K562 (cell line): Measurements from ENCODE around the gene ULBP1. TPM values are rescaled to one million over a fixed set of nuclear protein-coding genes. Genes with fewer than 3 reads are reported as not detected.

Source experiments
- ATF3 ChIP-seq, 2 experiments: fragments of 450-650 bp in 1 of 2; sonication (generic) in 1 of 2; formaldehyde crosslinking in 1 of 2; IDR thresholded peaks in 1 of 2; conservative IDR thresholded peaks in 1 of 2; 2 replicates each; pipeline versions ENCODE4 v1.6.1 to v1.8.1; 2016 to 2023; ENCODE audit warnings: mild to moderate bottlenecking in 2 of 2, moderate library complexity in 2 of 2, inconsistent platforms in 1 of 2, missing genetic modification reagents in 1 of 2
- CHD2 ChIP-seq: IDR thresholded peaks from 2 replicates; pipeline ENCODE4 v1.6.1; 2011; ENCODE audit warnings: low read depth, low read length
- CREBBP ChIP-seq: IDR thresholded peaks from one replicate; pipeline ENCODE4 v1.6.1; 2012; ENCODE audit warnings: low read depth, mild to moderate bottlenecking, control low read depth, inconsistent platforms, low read length
- CREM ChIP-seq: IDR thresholded peaks from 2 replicates; pipeline ENCODE4 v1.6.1; 2014; ENCODE audit warnings: antibody characterized with exemption, low read depth
- ETS1 ChIP-seq: conservative IDR thresholded peaks from 2 replicates; pipeline ENCODE4 v1.6.1; 2011; ENCODE audit warnings: low read depth, mild to moderate bottlenecking, low read length; ENCODE audit not compliant: control insufficient read depth
- EZH2 ChIP-seq: IDR thresholded peaks from 2 replicates; pipeline ENCODE4 v1.6.1; 2012; ENCODE audit warnings: low read depth, mild to moderate bottlenecking, inconsistent platforms, low read length, borderline replicate concordance
- NR1H2 ChIP-seq: sonication (generic); formaldehyde crosslinking; IDR thresholded peaks from 2 replicates; pipeline ENCODE4 v1.4.0; 2020; ENCODE audit warnings: mild to moderate bottlenecking, missing genetic modification reagents
- NR2C2 ChIP-seq, 2 experiments: fragments of 200-800 bp in 1 of 2; sonication (Bioruptor generic) in 1 of 2; sonication (generic) in 1 of 2; formaldehyde crosslinking in 1 of 2; IDR thresholded peaks; 2 replicates each; pipeline versions ENCODE4 v1.6.1 to v1.8.0; 2016 to 2022; ENCODE audit warnings: mild to moderate bottlenecking in 1 of 2, missing compliant biosample characterization in 1 of 2, missing genetic modification characterization in 1 of 2, missing genetic modification reagents in 1 of 2
- NR2F6 ChIP-seq: fragments of 450-650 bp; formaldehyde crosslinking; IDR thresholded peaks from 2 replicates; pipeline ENCODE4 v1.4.0; 2020; ENCODE audit warnings: mild to moderate bottlenecking
- NRF1 ChIP-seq, 2 experiments: fragments of 450-650 bp; IDR thresholded peaks in 1 of 2; conservative IDR thresholded peaks in 1 of 2; 2 replicates each; pipeline ENCODE4 v1.6.1; 2014; ENCODE audit warnings: mild to moderate bottlenecking in 2 of 2
- POLR2A ChIP-seq: fragments of 450-650 bp; conservative IDR thresholded peaks from 2 replicates; pipeline ENCODE4 v1.6.1; 2016
- POLR2G ChIP-seq: fragments of 200-400 bp; formaldehyde crosslinking; IDR thresholded peaks from 2 replicates; pipeline ENCODE4 v1.6.1; 2017; ENCODE audit warnings: low read depth, mild to moderate bottlenecking, antibody characterized with exemption, low read length, moderate library complexity
- POLR2H ChIP-seq: IDR thresholded peaks from 2 replicates; pipeline ENCODE4 v1.6.1; 2016; ENCODE audit warnings: missing genetic modification characterization, low read depth, mild to moderate bottlenecking, control low read depth, missing compliant biosample characterization, moderate library complexity
- RBFOX2 ChIP-seq: fragments of 200-400 bp; formaldehyde crosslinking; IDR thresholded peaks from 2 replicates; pipeline ENCODE4 v1.6.1; 2017; ENCODE audit warnings: low read depth, mild to moderate bottlenecking, low read length, moderate library complexity
- SNIP1 ChIP-seq: fragments of 450-650 bp; IDR thresholded peaks from 2 replicates; pipeline ENCODE4 v1.7.1; 2017; ENCODE audit warnings: low read depth, mild to moderate bottlenecking
- TCF15 ChIP-seq: fragments of 250-450 bp; sonication (Bioruptor Pico); IDR thresholded peaks from 2 replicates; pipeline ENCODE4 v1.8.0; 2022; ENCODE audit warnings: moderate library complexity, mild to moderate bottlenecking, inconsistent platforms
- ZBTB12 ChIP-seq: fragments of 250-450 bp; sonication (Bioruptor Pico); IDR thresholded peaks from 2 replicates; pipeline ENCODE4 v1.4.0; 2020
- ZNF436 ChIP-seq: fragments of 250-450, 450-650 bp; sonication (Bioruptor Pico); formaldehyde crosslinking; IDR thresholded peaks from 2 replicates; pipeline ENCODE4 v1.7.0; 2020; ENCODE audit warnings: mild to moderate bottlenecking
- ZNF780A ChIP-seq: fragments of 250-450 bp; sonication (Bioruptor Pico); IDR thresholded peaks from 2 replicates; pipeline ENCODE4 v1.5.0; 2021; ENCODE audit warnings: mild to moderate bottlenecking
- polyA plus RNA-seq, 8 experiments: library from polyadenylated mRNA; depleted of rRNA in 4 of 8; stranded (reverse) in 5 of 8; unstranded in 3 of 8; fragments of >200 nt; fragmentation: Nextera tagmentation in 2 of 8; fragmentation: Illumina TruSeq in 1 of 8; extraction: Ambion mirVana in 2 of 8; extraction: Trizol in 1 of 8; gene quantifications; 2 replicates each; pipeline versions ENCODE4 v1.2.1 to v1.2.3, GENCODE V29; 2011 to 2014; ENCODE audit warnings: inconsistent platforms in 1 of 8, missing spikeins in 1 of 8
- total RNA-seq, 7 experiments: library from RNA; depleted of rRNA in 6 of 7; stranded (reverse); fragments of >200 nt in 6 of 7; fragmentation: Illumina TruSeq in 2 of 7; extraction: Trizol in 2 of 7; gene quantifications; 2 replicates each; pipeline versions ENCODE4 v1.2.1 to v1.2.3, GENCODE V29; 2011 to 2021; ENCODE audit warnings: low replicate concordance in 1 of 7

The ULBP1 gene
- total and polyA plus RNA-seq, 9 of the 15 experiments (the other 6 are each of a cell fraction or from before 2014, with no cell fraction given), result 0.33 to 6.0 (median 2.5) TPM

GRCh38 chr6:149941583-149942460, 21.9 kb upstream of the ULBP1 start, which contains the start of gene ULBP2 (continued):
- 0 out of 2 replicates have a peak, but pooled peaks have one; percentile 35 for TF ChIP-seq NR1H2 (CRISPR knock-in tag)
- TF ChIP-seq RBFOX2, result peak; percentile 55
- no peak for TF ChIP-seq POLR2H (tag)
- no peak for TF ChIP-seq NR2F6 (CRISPR knock-in tag)
- no peak for TF ChIP-seq CREBBP
- no peak for TF ChIP-seq SNIP1
- TF ChIP-seq POLR2A, result no peak
- no peak for TF ChIP-seq NR2C2 (CRISPR knock-in tag; IDR thresholded peaks at IDR 0.05)
- peak; percentile 63 for TF ChIP-seq NR2C2 (tag; IDR thresholded peaks at IDR 0.05)
- TF ChIP-seq ZBTB12 (CRISPR knock-in tag), result peak; percentile 35; the same call in 1 of the 2 replicates
- no peak for TF ChIP-seq ZNF436 (CRISPR knock-in tag)
- peak; percentile 83 for TF ChIP-seq CREM
- no peak for TF ChIP-seq EZH2
- TF ChIP-seq ETS1, result 0 out of 2 replicates have a peak, but pooled peaks have one; percentile 4
- TF ChIP-seq NRF1 (conservative IDR thresholded peaks at IDR 0.05 in 1 of 2, IDR thresholded peaks at IDR 0.05 in 1 of 2), result peak; percentile 73 to 74
- TF ChIP-seq ATF3 (IDR thresholded peaks at IDR 0.05), result peak; percentile 39; the same call in 1 of the 2 replicates
- TF ChIP-seq ATF3 (CRISPR knock-in tag; conservative IDR thresholded peaks at IDR 0.05), result no peak; the same call in 1 of the 2 replicates
- no peak for TF ChIP-seq ZNF780A (CRISPR knock-in tag)
- TF ChIP-seq TCF15, result no peak
- peak; percentile 54; the same call in 1 of the 2 replicates for TF ChIP-seq POLR2G
- TF ChIP-seq CHD2, result no peak
